Ascending aorta (tissue), 2 donors: ENCODE data around the gene NANS. TPM values are rescaled to one million over a fixed set of nuclear protein-coding genes. Genes with fewer than 3 reads are reported as not detected.

Experiments used
- DNase-seq, 2 donors: peaks; one replicate each; pipeline ENCODE4 v3.0.0-alpha.2; 2019; ENCODE audit warnings: low spot score in 2 of 2
- H3K27ac ChIP-seq, 2 donors: fragments of 200-600 bp; sonication (generic); one replicate each; pipeline ENCODE4 v1.5.1; 2016 to 2017; ENCODE audit warnings: mild to moderate bottlenecking in 1 of 2
- H3K27me3 ChIP-seq: fragments of 200-600 bp; sonication (generic); one replicate; pipeline ENCODE4 v1.5.1; 2017
- H3K36me3 ChIP-seq, 2 donors: fragments of 200-600 bp; sonication (generic); one replicate each; pipeline ENCODE4 v1.5.1; 2016
- H3K4me1 ChIP-seq, 2 donors: fragments of 200-600 bp; sonication (generic); one replicate each; pipeline ENCODE4 v1.5.1; 2016 to 2017; ENCODE audit warnings: mild to moderate bottlenecking in 1 of 2
- H3K4me3 ChIP-seq, 2 donors: fragments of 200-600 bp; sonication (generic); one replicate each; pipeline ENCODE4 v1.5.1; 2016 to 2017; ENCODE audit warnings: mild to moderate bottlenecking in 1 of 2
- H3K9me3 ChIP-seq, 2 donors: fragments of 200-600 bp; sonication (generic); one replicate each; pipeline ENCODE4 v1.5.1; 2016
- CTCF ChIP-seq, 3 experiments: fragments of 200-600 bp in 2 of 3; fragments of 450-650 bp in 1 of 3; sonication (generic) in 2 of 3; IDR thresholded peaks; one replicate each; pipeline ENCODE4 v1.5.1; 2016 to 2019; ENCODE audit warnings: antibody characterized with exemption in 3 of 3, mild to moderate bottlenecking in 1 of 3, moderate library complexity in 1 of 3
- intact Hi-C: fragments of 100-400 bp; cut with DNase I; formaldehyde crosslinking; loops from one replicate; pipeline ENCODE4 v1.15.1; 2023
- total RNA-seq: library from RNA; depleted of rRNA; stranded (reverse); fragments of >200 nt; gene quantifications from one replicate; pipeline ENCODE4 v1.1.0, GENCODE V29; 2016

NANS gene
- 40.7 TPM for total RNA-seq

- peaks cover 0 to 10% of the 10 kb centered on the region in 2 donors for H3K4me1 ChIP-seq
- no peak for TF ChIP-seq CTCF (IDR thresholded peaks at IDR 0.05)
Observed at GRCh38 chr9:98056269-98057137, at the start of gene NANS. Gene NANS (plus strand): TSS chr9:98056732. CDS start chr9:98056809, 77 bp downstream.

GRCh38 chr9:98007251-98007928 is 49.1 kb upstream of the NANS start:
- H3K36me3 ChIP-seq: peaks cover 49 to 66% of the 10 kb centered on the region in 2 donors
- H3K4me3 ChIP-seq: no peak overlapping the region
- TF ChIP-seq CTCF (IDR thresholded peaks at IDR 0.05): no peak
- DNase-seq: no peak
- intact Hi-C loops: no loop called here
- H3K9me3 ChIP-seq: no peaks in the 10 kb centered on the region
- H3K27me3 ChIP-seq: no peaks in the 10 kb centered on the region
- H3K4me1 ChIP-seq: peaks cover 8 to 18% of the 10 kb centered on the region in 2 donors
- no peak overlapping the region for H3K27ac ChIP-seq

More at GRCh38 chr9:98056269-98057137, at the start of gene NANS:
- intact Hi-C loops: loop anchor here (1.0 to 10.0 kb wide), 9 partner anchors 19 to 1766 kb away; partner anchors contain the start of genes ANKS6, ANP32B, CORO2A and NCBP1
- no peaks in the 10 kb centered on the region for H3K27me3 ChIP-seq
- peak; percentile 80 to 96 for DNase-seq
- H3K9me3 ChIP-seq: no peaks in the 10 kb centered on the region
- peaks cover 8 to 9% of the 10 kb centered on the region in 2 donors for H3K36me3 ChIP-seq
- peak within 1 kb of the TSS; percentile 95 to 98 for H3K27ac ChIP-seq
- H3K4me3 ChIP-seq: peak within 1 kb of the TSS; percentile 86 to 96

GRCh38 chr9:98008764-98009163 is 47.8 kb upstream of the NANS start:
- peaks cover 61 to 80% of the 10 kb centered on the region in 2 donors for H3K36me3 ChIP-seq
- no peak overlapping the region for H3K27ac ChIP-seq
- H3K4me3 ChIP-seq: no peak overlapping the region
- no peak for DNase-seq
- no peaks in the 10 kb centered on the region for H3K27me3 ChIP-seq
- no peaks in the 10 kb centered on the region for H3K9me3 ChIP-seq
- peaks cover 8 to 15% of the 10 kb centered on the region in 2 donors for H3K4me1 ChIP-seq
- TF ChIP-seq CTCF (IDR thresholded peaks at IDR 0.05): no peak
- intact Hi-C loops: no loop called here

- DNase-seq: no peak
- Histone ChIP-seq H3K4me1 (peaks cover 8 to 15% of the 10 kb centered on the region in 2 donors), H3K27ac (peak overlapping the region; percentile 38 to 71), H3K27me3 (no peaks in the 10 kb centered on the region), H3K36me3 (peaks cover 67 to 87% of the 10 kb centered on the region in 2 donors), H3K4me3 (no peak overlapping the region), H3K9me3 (no peaks in the 10 kb centered on the region)
- TF ChIP-seq CTCF (IDR thresholded peaks at IDR 0.05): no peak
- intact Hi-C loops: no loop called here
Observed at GRCh38 chr9:98009437-98009836, 47.1 kb upstream of the NANS start.

GRCh38 chr9:98009936-98010335 is 46.6 kb upstream of the NANS start:
- H3K9me3 ChIP-seq: no peaks in the 10 kb centered on the region
- peaks cover 8 to 15% of the 10 kb centered on the region in 2 donors for H3K4me1 ChIP-seq
- H3K36me3 ChIP-seq: peaks cover 70 to 90% of the 10 kb centered on the region in 2 donors
- H3K27me3 ChIP-seq: no peaks in the 10 kb centered on the region
- intact Hi-C loops: no loop called here
- H3K4me3 ChIP-seq: no peak overlapping the region
- H3K27ac ChIP-seq: peak overlapping the region; percentile 38 to 71
- peak in 1 of 2 donors; percentile 69 for DNase-seq
- no peak for TF ChIP-seq CTCF (IDR thresholded peaks at IDR 0.05)
